ENCODE data around the gene CCDC141. TPM values are rescaled to one million over a fixed set of nuclear protein-coding genes. Genes with fewer than 3 reads are reported as not detected.

The CCDC141 gene
- total and polyA plus RNA-seq, 2 experiments from 2014 or later, result 11.7 to 13.4 TPM

GRCh38 chr2:178923546-178923945 is 126.4 kb downstream of the CCDC141 start (continued):
- no peak for TF ChIP-seq JUNB (IDR thresholded peaks at IDR 0.05; ENCODE audit: unreplicated experiment)
- TF ChIP-seq EZH2phosphoT487 (IDR thresholded peaks at IDR 0.05; ENCODE audit: unreplicated experiment), result no peak
- TF ChIP-seq NANOG (IDR thresholded peaks at IDR 0.05; ENCODE audit: borderline replicate concordance), result no peak
- TF ChIP-seq POLR2AphosphoS5 (IDR thresholded peaks at IDR 0.05; ENCODE audit: low read depth), result no peak
- no peak for TF ChIP-seq REST (IDR thresholded peaks at IDR 0.05; ENCODE audit: unreplicated experiment)
- no peak for TF ChIP-seq STAT1 (IDR thresholded peaks at IDR 0.05; ENCODE audit: unreplicated experiment)
- no peak for TF ChIP-seq EZH2 (IDR thresholded peaks at IDR 0.05; ENCODE audit: low read depth, unreplicated experiment)

- H4K20me1 ChIP-seq (replicated peaks; ENCODE audit: insufficient read depth), result no peaks in the 10 kb centered on the region
- DNase-seq (ENCODE audit: low spot score), result no peak
- Mint-ChIP-seq H3K9me3 (no peaks in the 10 kb centered on the region), H3K27ac (peak overlapping the region; percentile 48; the same call in 1 of the 2 replicates), H3K4me1 (peaks cover 4% of the 10 kb centered on the region; the same call in 2 of the 3 replicates), H3K4me3 (no peak overlapping the region), H3K36me3 (ENCODE audit: low read depth) (no peaks in the 10 kb centered on the region), H3K27me3 (ENCODE audit: insufficient read depth, low read depth, poor library complexity) (peaks cover 2% of the 10 kb centered on the region)
- H3K27me3 ChIP-seq (ENCODE audit: insufficient read depth), result no peaks in the 10 kb centered on the region
- H3K4me3 ChIP-seq, result no peak overlapping the region
- TF ChIP-seq JUNB (IDR thresholded peaks at IDR 0.05; ENCODE audit: unreplicated experiment) (no peak), POLR2AphosphoS5 (IDR thresholded peaks at IDR 0.05; ENCODE audit: low read depth) (no peak)
- no peak overlapping the region for H3K27ac ChIP-seq (ENCODE audit: low read depth)
- no peak for ATAC-seq
- no peaks in the 10 kb centered on the region for H3K4me1 ChIP-seq (ENCODE audit: insufficient read depth)
- H2AFZ ChIP-seq, result no peak overlapping the region
- H3K36me3 ChIP-seq (ENCODE audit: insufficient read depth), result no peaks in the 10 kb centered on the region
- no peaks in the 10 kb centered on the region for H3K9me2 ChIP-seq (ENCODE audit: insufficient read depth)
- no peaks in the 10 kb centered on the region for H3K79me2 ChIP-seq (replicated peaks; ENCODE audit: insufficient read depth)
- no peaks in the 10 kb centered on the region for H3F3A ChIP-seq (replicated peaks; ENCODE audit: low read depth)
- no peak overlapping the region for H3K4me2 ChIP-seq
Observed at GRCh38 chr2:178920916-178921513, 128.9 kb downstream of the CCDC141 start.

GRCh38 chr2:178917555-178917954 is 132.4 kb downstream of the CCDC141 start:
- H2AFZ ChIP-seq, result no peak overlapping the region
- peaks cover 10% of the 10 kb centered on the region; the same call in 2 of the 3 replicates for H3K4me1 Mint-ChIP-seq
- H3K27ac Mint-ChIP-seq, result no peak overlapping the region
- H3K36me3 ChIP-seq (ENCODE audit: insufficient read depth), result no peaks in the 10 kb centered on the region
- DNase-seq (ENCODE audit: low spot score), result no peak
- H3K79me2 ChIP-seq (replicated peaks; ENCODE audit: insufficient read depth), result no peaks in the 10 kb centered on the region
- H3K4me1 ChIP-seq (ENCODE audit: insufficient read depth), result no peaks in the 10 kb centered on the region
- no peaks in the 10 kb centered on the region for H3K9me3 Mint-ChIP-seq
- no peaks in the 10 kb centered on the region for H3F3A ChIP-seq (replicated peaks; ENCODE audit: low read depth)
- H3K9me2 ChIP-seq (ENCODE audit: insufficient read depth), result no peaks in the 10 kb centered on the region
- no peak overlapping the region for H3K27ac ChIP-seq (ENCODE audit: low read depth)
- H3K4me2 ChIP-seq, result no peak overlapping the region
- peaks cover 2% of the 10 kb centered on the region for H3K27me3 Mint-ChIP-seq (ENCODE audit: insufficient read depth, low read depth, poor library complexity)
- no peak overlapping the region for H3K4me3 ChIP-seq
- H3K36me3 Mint-ChIP-seq (ENCODE audit: low read depth), result no peaks in the 10 kb centered on the region
- H3K27me3 ChIP-seq (ENCODE audit: insufficient read depth), result no peaks in the 10 kb centered on the region
- no peaks in the 10 kb centered on the region for H4K20me1 ChIP-seq (replicated peaks; ENCODE audit: insufficient read depth)
- no peak overlapping the region for H3K4me3 Mint-ChIP-seq
- ATAC-seq, result no peak
- no peak for TF ChIP-seq NANOG (IDR thresholded peaks at IDR 0.05; ENCODE audit: borderline replicate concordance)
- no peak for TF ChIP-seq CREB1 (CRISPR knock-in tag; IDR thresholded peaks at IDR 0.05; ENCODE audit: low read depth)
- TF ChIP-seq ZNF331 (CRISPR knock-in tag; IDR thresholded peaks at IDR 0.05; ENCODE audit: low read depth), result no peak

Measured in GM23338 (cell line).